IMR-90 (cell line): ENCODE data around the gene CTAG1B. TPM values are rescaled to one million over a fixed set of nuclear protein-coding genes. Genes with fewer than 3 reads are reported as not detected.

Experiments used
- ATAC-seq: fragments of 200-7000 bp; cut with Tn5 transposase; 2 replicates; pipeline ENCODE4 v1.9.1; 2020; ENCODE audit warnings: low read depth, mild to moderate bottlenecking, moderate library complexity
- BruUV-seq: library from RNA; stranded (reverse); fragments of 400-500 nt; replicated peaks from 2 replicates; lab custom pipeline; 2021; lab: Mats Ljungman, UMichigan
- CTCF ChIA-PET: fragments of 300-600 bp; formaldehyde crosslinking; extraction: SDS; loops from one replicate; lab custom pipeline; 2021; ENCODE audit warnings: antibody characterized with exemption; lab: Yijun Ruan, JAX
- POLR2A ChIA-PET: fragments of 300-600 bp; sonication (Branson Sonifier 250); formaldehyde crosslinking; loops from one replicate; lab custom pipeline; 2022; ENCODE audit warnings: antibody characterized with exemption; ENCODE audit not compliant: unreplicated experiment; lab: Charles Lee
- DNase-seq: peaks from one replicate; pipeline ENCODE4 v3.0.0; 2013
- H2AFZ ChIP-seq: replicated peaks from 2 replicates; pipeline ENCODE3; 2013; ENCODE audit warnings: low read length, mild to moderate bottlenecking; ENCODE audit not compliant: poor library complexity
- H2AK5ac ChIP-seq: 2 replicates; pipeline ENCODE4 v1.6.1; 2013; ENCODE audit warnings: low read depth, low read length, inconsistent platforms
- H2AK9ac ChIP-seq: replicated peaks from 2 replicates; pipeline ENCODE3; 2013; ENCODE audit warnings: mild to moderate bottlenecking, low read depth, low read length, moderate library complexity; ENCODE audit not compliant: poor library complexity
- H2BK120ac ChIP-seq: 2 replicates; pipeline ENCODE4 v1.6.1; 2013; ENCODE audit warnings: low read depth, low read length, inconsistent platforms
- H2BK15ac ChIP-seq: 3 replicates; pipeline ENCODE4 v1.6.1; 2013; ENCODE audit warnings: low read depth, low read length, inconsistent platforms
- H2BK20ac ChIP-seq: 2 replicates; pipeline ENCODE4 v1.6.1; 2013; ENCODE audit warnings: low read depth, mild to moderate bottlenecking, inconsistent platforms, low read length, moderate library complexity
- H2BK5ac ChIP-seq: 2 replicates; pipeline ENCODE4 v1.6.1; 2013; ENCODE audit warnings: mild to moderate bottlenecking, low read depth, low read length, inconsistent platforms; ENCODE audit not compliant: poor library complexity, severe bottlenecking
- H3K14ac ChIP-seq: replicated peaks from 2 replicates; pipeline ENCODE4 v1.6.1; 2013; ENCODE audit warnings: low read depth, low read length, inconsistent platforms
- H3K18ac ChIP-seq: 2 replicates; pipeline ENCODE4 v1.6.1; 2013; ENCODE audit warnings: low read depth, low read length, control low read depth
- H3K23ac ChIP-seq: 2 replicates; pipeline ENCODE4 v1.6.1; 2013; ENCODE audit warnings: low read depth, low read length, inconsistent platforms
- H3K27ac ChIP-seq: 2 replicates; pipeline ENCODE4 v1.5.1; 2013; ENCODE audit warnings: mild to moderate bottlenecking, control low read depth, low read length; ENCODE audit not compliant: insufficient read depth
- H3K27me3 ChIP-seq: 2 replicates; pipeline ENCODE4 v1.6.1; 2013; ENCODE audit warnings: low read length; ENCODE audit not compliant: control insufficient read depth, insufficient read depth
- H3K36me3 ChIP-seq: 2 replicates; pipeline ENCODE4 v1.6.1; 2013; ENCODE audit warnings: low read length, mixed read lengths; ENCODE audit not compliant: control insufficient read depth, insufficient read depth
- H3K4ac ChIP-seq: 2 replicates; pipeline ENCODE4 v1.6.1; 2013; ENCODE audit warnings: low read depth, low read length, inconsistent platforms
- H3K4me1 ChIP-seq: 2 replicates; pipeline ENCODE4 v1.6.1; 2013; ENCODE audit warnings: low read length, mixed read lengths; ENCODE audit not compliant: control insufficient read depth, insufficient read depth
- H3K4me2 ChIP-seq: 2 replicates; pipeline ENCODE4 v1.6.1; 2013; ENCODE audit warnings: low read depth, mild to moderate bottlenecking, control low read depth, low read length, moderate library complexity
- H3K4me3 ChIP-seq: 2 replicates; pipeline ENCODE4 v1.5.1; 2013; ENCODE audit warnings: low read depth, mild to moderate bottlenecking, control low read depth, low read length, moderate library complexity; ENCODE audit not compliant: insufficient read depth
- H3K56ac ChIP-seq: 2 replicates; pipeline ENCODE4 v1.6.1; 2013; ENCODE audit warnings: low read length, inconsistent platforms; ENCODE audit not compliant: insufficient read depth; ENCODE audit errors: extremely low read depth
- H3K79me1 ChIP-seq, 2 experiments: 2 replicates each; pipeline ENCODE4 v1.6.1; 2013; ENCODE audit warnings: low read length in 2 of 2, inconsistent platforms in 1 of 2, low read depth in 1 of 2
- H3K9ac ChIP-seq: 2 replicates; pipeline ENCODE4 v1.6.1; 2013; ENCODE audit warnings: low read depth, low read length, control low read depth
- H3K9me1 ChIP-seq: 2 replicates; pipeline ENCODE4 v1.6.1; 2013; ENCODE audit warnings: low read length, inconsistent platforms; ENCODE audit not compliant: insufficient read depth
- H3K9me3 ChIP-seq: 2 replicates; pipeline ENCODE4 v1.6.1; 2013; ENCODE audit warnings: low read length; ENCODE audit not compliant: control insufficient read depth, insufficient read depth
- H4K20me1 ChIP-seq: 2 replicates; pipeline ENCODE4 v1.6.1; 2013; ENCODE audit warnings: low read length, inconsistent platforms; ENCODE audit not compliant: insufficient read depth
- H4K5ac ChIP-seq: 2 replicates; pipeline ENCODE4 v1.6.1; 2013; ENCODE audit warnings: mild to moderate bottlenecking, low read depth, low read length, control low read depth
- H4K8ac ChIP-seq, 2 experiments: 2 replicates each; pipeline ENCODE4 v1.6.1; 2013; ENCODE audit warnings: low read depth in 2 of 2, low read length in 2 of 2, control low read depth in 1 of 2, inconsistent platforms in 1 of 2
- H4K91ac ChIP-seq: 2 replicates; pipeline ENCODE4 v1.6.1; 2013; ENCODE audit warnings: low read depth, low read length, inconsistent platforms; ENCODE audit not compliant: insufficient read depth
- CEBPB ChIP-seq: IDR thresholded peaks from 2 replicates; pipeline ENCODE4 v1.6.1; 2012; ENCODE audit warnings: low read depth, low read length, improper control_type of control experiment
- RCOR1 ChIP-seq: IDR thresholded peaks from 2 replicates; pipeline ENCODE4 v1.6.1; 2012; ENCODE audit warnings: mild to moderate bottlenecking, low read length, improper control_type of control experiment; ENCODE audit not compliant: insufficient replicate concordance
- whole genome bisulfite sequencing, 2 experiments: methylation state at CpG; one replicate each; pipeline versions ENCODE4 v1.1.5 to v1.1.7; 2013; ENCODE audit warnings: missing lambda C conversion rate in 2 of 2; ENCODE audit not compliant: insufficient read length in 1 of 2; ENCODE audit errors: extremely low coverage in 2 of 2; 5-methylcytosine and 5-hydroxymethylcytosine counted together
- dilution Hi-C: fragments of 300-500 bp; cut with HindIII; formaldehyde crosslinking; loops from one replicate; pipeline ENCODE4 v1.14.3; 2018; ENCODE audit warnings: low sequenced_read_pairs; ENCODE audit not compliant: unreplicated experiment
- in situ Hi-C: fragments of 300-500 bp; cut with MboI; formaldehyde crosslinking; loops from 3 replicates; pipeline ENCODE4 v1.14.3; 2019; ENCODE audit warnings: low sequenced_read_pairs, inconsistent platforms, mixed read lengths
- intact Hi-C: fragments of 100-400 bp; cut with micrococcal nuclease; formaldehyde crosslinking; loops from 2 replicates; pipeline ENCODE4 v1.10.0; 2022
- polyA plus RNA-seq, 3 experiments: library from polyadenylated mRNA; depleted of rRNA; stranded (reverse); fragments of >200 nt; gene quantifications; 2 replicates each; pipeline ENCODE4 v1.2.3, GENCODE V29; 2012; ENCODE audit warnings: low replicate concordance in 1 of 3
- total RNA-seq: library from RNA; depleted of rRNA; stranded (reverse); fragments of >200 nt; gene quantifications from 2 replicates; pipeline ENCODE4 v1.2.3, GENCODE V29; 2012
- TF ChIP-seq, protein P1 (sequence below): conservative IDR thresholded peaks from 2 replicates; pipeline ENCODE4 v1.5.1; 2012; ENCODE audit warnings: mild to moderate bottlenecking, low read depth, low read length, improper control_type of control experiment

The CTAG1B gene
- total and polyA plus RNA-seq, 2 of the 4 experiments (the other 2 are of a cell fraction) = not detected

DNA sequence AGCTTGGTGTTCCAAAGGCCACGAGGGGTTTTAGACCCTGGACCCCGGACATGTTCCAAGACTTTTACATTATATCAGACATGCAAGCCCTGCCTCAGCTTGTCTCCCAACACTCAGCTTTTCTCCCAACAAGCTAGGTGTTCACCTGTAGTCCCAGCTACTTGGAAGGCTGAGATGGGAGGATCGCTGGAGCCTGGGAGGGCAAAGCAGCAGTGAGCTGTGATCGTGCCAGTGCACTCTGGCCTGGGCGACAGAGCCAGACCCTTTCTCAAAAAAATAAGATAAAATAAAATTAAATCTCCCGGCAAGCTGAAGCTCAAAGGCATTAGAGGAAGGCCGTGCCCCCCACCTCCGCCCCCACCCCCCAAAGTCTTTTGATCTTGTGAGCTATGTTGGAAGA lies 20.4 kb downstream of the CTAG1B start:
- Histone ChIP-seq H2AK5ac (no peak overlapping the region), H2AK9ac (no peak overlapping the region), H4K8ac (no peak overlapping the region), H3K36me3 (no peaks in the 10 kb centered on the region), H2BK5ac (no peak overlapping the region), H4K91ac (no peak overlapping the region), H3K79me1 (no peaks in the 10 kb centered on the region), H3K27me3 (peaks cover 11% of the 10 kb centered on the region), H3K4me2 (no peak overlapping the region), H3K4me3 (no peak overlapping the region), H3K14ac (no peak overlapping the region), H4K5ac (no peak overlapping the region), H3K4me1 (no peaks in the 10 kb centered on the region; the same call in 1 of the 2 replicates), H2BK20ac (no peak overlapping the region), H2BK15ac (no peak overlapping the region), H3K56ac (no peak overlapping the region), H3K27ac (no peak overlapping the region), H3K9me1 (no peaks in the 10 kb centered on the region), H2BK120ac (no peak overlapping the region), H3K9me3 (peaks cover 5% of the 10 kb centered on the region), H3K9ac (no peak overlapping the region), H3K23ac (no peak overlapping the region), H3K18ac (no peak overlapping the region), H4K20me1 (no peaks in the 10 kb centered on the region), H3K4ac (no peak overlapping the region), H2AFZ (no peak overlapping the region)
- no peak for ATAC-seq
- no peak for DNase-seq
- CTCF ChIA-PET = no interaction called here
- TF ChIP-seq RCOR1 = no peak
- no peak for TF ChIP-seq CEBPB
- TF ChIP-seq, protein P1, sequence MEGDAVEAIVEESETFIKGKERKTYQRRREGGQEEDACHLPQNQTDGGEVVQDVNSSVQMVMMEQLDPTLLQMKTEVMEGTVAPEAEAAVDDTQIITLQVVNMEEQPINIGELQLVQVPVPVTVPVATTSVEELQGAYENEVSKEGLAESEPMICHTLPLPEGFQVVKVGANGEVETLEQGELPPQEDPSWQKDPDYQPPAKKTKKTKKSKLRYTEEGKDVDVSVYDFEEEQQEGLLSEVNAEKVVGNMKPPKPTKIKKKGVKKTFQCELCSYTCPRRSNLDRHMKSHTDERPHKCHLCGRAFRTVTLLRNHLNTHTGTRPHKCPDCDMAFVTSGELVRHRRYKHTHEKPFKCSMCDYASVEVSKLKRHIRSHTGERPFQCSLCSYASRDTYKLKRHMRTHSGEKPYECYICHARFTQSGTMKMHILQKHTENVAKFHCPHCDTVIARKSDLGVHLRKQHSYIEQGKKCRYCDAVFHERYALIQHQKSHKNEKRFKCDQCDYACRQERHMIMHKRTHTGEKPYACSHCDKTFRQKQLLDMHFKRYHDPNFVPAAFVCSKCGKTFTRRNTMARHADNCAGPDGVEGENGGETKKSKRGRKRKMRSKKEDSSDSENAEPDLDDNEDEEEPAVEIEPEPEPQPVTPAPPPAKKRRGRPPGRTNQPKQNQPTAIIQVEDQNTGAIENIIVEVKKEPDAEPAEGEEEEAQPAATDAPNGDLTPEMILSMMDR = no peak
- POLR2A ChIA-PET = interaction anchor here (0.6 kb wide), 1 partner anchor 178 kb away, joined by 4 read pairs; no protein-coding TSS in a partner anchor
- in situ Hi-C loops (loop anchor here (25.0 kb wide), 1 partner anchor 139 kb away; no protein-coding TSS in a partner anchor), dilution Hi-C loops (no loop called here), intact Hi-C loops (no loop called here)
- 100% methylated on average over 2 of the region's 8 CpGs; no CpG with 5 or more reads in 1 of the 2 experiments for WGBS, 2 experiments
- no TSS peak for BruUV-seq
